ENCODE data around the gene SLC25A34.

The SLC25A34 gene

DNA sequence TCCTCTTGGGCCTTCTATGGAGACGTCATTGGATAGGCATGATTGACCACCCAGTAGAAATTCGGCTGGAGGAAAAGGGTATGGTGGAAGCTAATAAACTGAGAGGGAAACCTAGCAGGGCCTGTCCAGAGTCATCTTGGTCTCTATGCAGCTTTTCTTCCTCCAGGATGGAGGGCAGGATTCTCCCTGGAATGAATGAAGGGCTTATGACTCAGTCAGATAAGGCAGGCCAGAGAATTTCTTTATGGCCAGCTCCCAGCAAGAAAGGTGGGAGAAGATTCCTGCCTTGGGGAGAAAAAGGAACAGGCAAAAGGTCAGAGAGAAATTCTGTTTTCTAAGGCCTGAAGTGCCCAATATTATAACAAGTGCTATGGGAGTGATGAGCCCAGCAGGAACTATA, 39.6 kb downstream of the SLC25A34 start:
- no peak for DNase-seq (ENCODE audit: low spot score)

DNA sequence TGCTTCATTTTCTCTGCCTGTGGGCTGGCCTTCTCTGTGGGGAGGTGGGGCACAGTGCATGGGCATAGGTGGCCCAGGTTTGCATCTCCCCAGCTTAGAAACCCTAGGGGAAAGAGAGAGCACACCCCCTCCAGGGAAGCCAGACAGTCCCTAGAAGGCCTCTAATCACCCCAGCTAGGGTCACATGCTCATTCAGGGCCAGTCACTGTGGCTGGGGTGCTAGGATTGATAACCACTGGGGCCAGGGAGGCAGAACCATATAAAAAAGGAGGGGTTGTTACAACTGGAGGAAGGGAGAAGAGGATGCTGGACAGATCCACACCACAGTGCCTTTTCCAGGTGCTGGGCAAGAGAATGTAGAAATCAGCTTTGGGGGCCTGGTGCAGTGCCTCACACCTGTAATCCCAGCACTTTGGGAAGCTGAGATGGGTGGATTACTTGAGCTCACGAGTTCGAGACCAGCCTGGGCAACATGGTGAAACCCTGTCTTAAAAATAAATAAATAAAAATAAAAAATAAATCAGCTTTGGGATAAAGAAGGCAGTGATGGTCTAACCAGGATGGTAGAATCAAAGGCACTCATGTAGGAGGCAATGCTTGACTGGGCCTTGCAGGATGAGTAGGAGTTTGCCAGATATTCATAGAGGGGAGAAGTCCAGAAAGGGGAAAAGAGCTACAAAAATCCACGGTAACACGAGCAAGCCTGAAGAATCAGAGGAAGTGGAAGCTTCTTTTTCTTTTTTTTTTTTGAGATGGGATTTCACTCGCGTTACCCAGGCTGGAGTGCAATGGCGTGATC, 42.0 kb downstream of the SLC25A34 start:
- DNase-seq (ENCODE audit: low spot score) = no peak

GRCh38 chr1:15785683-15786082, 49.6 kb downstream of the SLC25A34 start:
- DNase-seq (ENCODE audit: low spot score) = no peak

GRCh38 chr1:15786581-15786980, 50.5 kb downstream of the SLC25A34 start:
- no peak for DNase-seq (ENCODE audit: low spot score)

DNA sequence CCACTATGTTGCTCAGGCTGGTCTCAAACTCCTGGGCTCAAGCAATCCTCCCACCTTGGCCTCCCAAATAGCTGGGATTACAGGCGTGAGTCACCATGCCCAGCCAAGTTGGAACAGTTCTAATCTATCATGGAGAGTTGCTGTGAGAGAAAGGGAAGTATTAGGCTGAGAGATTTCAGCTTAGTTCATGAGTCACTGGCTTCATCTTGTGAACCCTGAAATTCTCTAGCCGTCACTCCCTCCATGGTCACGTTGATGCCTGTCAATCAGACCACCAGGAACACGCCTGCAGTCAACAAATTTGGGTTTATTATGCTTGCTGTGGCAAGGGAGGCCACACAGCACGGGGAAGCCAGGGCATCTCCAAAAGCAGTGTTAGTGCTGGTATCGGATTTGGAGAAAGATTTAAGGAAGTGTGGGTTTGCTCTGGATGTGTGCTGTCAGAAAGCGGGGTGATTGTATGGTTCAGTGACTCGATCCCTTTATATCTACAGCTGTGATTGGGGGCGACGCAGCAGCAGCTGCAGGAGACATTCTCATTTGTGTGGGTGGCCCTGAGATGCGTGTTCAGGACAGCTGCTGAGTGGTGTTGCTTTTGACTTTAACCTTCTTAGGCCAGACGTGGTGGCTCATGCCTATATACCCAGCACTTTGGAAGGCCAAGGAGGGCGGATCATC, 52.7 kb downstream of the SLC25A34 start:
- no peak for DNase-seq (ENCODE audit: low spot score)

Measured in hematopoietic multipotent progenitor cell treated with erythropoietin and hydrocortisone succinate and interleukin-3 and kit ligand, for 15 days (in vitro differentiated cells).